ENCODE measurements around the gene PAX3.

GRCh38 chr2:222290736-222291484 is 7.9 kb downstream of the PAX3 start:
- TF ChIP-seq CTCF (IDR thresholded peaks at IDR 0.05) (no peak), POLR2A (IDR thresholded peaks at IDR 0.05) (no peak)

All from breast epithelium (tissue), 3 donors.